COLO829 (cell line): ENCODE measurements around the gene KRTAP17-1.

Experiments used
- DNase-seq: peaks from one replicate; pipeline ENCODE4 v3.0.0; 2012; ENCODE audit warnings: low spot score

KRTAP17-1 gene

DNA sequence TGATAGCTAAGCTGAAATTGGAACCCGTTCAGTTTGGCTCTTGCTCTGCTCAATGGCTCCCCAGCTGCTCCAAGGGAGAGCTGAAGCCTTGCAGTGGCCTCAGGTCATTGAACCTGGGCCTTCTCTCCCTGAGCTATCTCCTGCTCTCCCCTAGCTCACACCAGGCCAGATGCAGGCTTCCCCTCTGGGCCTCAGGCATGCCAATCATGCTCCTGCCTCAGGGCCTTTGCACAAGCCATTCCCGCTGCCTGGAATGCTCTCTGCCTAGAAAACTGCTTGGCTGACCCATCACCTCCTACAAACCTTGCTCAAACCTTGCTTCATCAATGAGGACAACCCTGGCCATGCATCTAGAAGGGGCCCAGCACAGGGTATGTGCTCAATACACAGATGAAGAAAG lies 16.7 kb upstream of the KRTAP17-1 start:
- no peak for DNase-seq

GRCh38 chr17:41331606-41332005 lies 16.1 kb upstream of the KRTAP17-1 start:
- no peak for DNase-seq

DNA sequence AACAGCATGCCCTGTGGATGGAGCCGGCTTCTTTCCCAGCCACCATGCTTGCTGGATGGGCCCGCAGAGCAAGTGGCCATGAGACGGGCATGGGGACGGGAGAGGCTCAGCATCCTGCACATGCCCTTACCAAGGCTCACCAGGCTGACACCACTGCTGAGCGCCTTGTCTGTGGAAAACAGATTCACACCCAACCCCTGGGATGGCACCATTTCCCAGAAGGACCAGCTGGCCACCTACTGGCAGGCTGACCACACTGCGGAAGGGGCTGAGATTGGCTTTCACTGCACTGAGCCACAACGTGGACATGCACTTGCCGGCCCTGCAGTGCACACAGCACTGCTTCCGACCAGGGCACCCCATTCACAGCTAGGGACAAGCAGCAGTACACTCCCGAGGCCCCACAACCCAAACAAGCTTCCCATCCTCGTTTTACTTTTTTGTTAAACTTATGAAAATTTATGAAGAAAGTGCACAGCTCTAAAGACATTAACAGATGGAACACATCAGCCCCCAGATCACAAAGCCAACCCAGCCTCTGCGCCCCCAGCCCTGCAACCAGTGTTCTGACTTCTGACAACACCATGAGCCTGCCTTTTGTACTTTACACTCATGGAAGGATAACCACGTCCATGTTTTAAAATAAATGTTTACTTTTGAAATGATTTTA lies 13.9 kb upstream of the KRTAP17-1 start:
- peak; percentile 48 for DNase-seq

- DNase-seq: no peak
Measured at GRCh38 chr17:41328207-41328606, 12.7 kb upstream of the KRTAP17-1 start.

DNA sequence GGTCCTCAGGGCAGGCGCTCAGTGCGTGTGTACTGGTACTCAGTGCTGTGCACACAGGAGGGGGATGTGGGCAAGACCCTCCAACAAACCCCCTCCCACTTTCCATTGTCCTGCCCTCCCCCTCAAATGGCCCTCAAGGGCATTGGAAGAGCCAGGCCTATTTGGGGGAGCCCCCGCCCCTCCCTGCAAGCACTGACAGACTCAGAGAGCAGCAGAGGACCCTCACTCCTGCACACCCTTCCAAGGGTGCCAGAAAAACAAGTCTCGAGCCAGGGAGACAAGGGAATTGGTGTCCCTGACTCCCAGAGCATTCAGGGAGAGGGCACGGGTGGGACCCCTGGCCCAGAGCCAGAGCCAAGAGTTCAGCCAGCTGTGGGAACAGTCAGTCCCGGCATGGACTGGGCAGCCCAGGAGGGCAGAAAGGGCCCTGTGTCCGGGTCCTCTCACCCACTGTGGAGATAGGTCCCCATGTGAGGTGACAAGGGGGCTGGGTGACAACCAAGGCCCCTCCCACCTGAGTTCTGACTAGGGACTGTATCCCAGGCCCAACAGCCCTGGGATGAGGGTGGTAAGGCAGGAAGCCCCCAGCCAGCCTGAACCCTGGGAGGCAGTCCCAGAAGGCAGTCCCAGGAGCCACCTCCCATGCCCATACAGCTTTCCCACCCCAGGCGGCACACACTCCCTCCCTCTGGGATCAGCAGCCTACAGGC lies 12.1 kb upstream of the KRTAP17-1 start:
- DNase-seq: no peak

DNA sequence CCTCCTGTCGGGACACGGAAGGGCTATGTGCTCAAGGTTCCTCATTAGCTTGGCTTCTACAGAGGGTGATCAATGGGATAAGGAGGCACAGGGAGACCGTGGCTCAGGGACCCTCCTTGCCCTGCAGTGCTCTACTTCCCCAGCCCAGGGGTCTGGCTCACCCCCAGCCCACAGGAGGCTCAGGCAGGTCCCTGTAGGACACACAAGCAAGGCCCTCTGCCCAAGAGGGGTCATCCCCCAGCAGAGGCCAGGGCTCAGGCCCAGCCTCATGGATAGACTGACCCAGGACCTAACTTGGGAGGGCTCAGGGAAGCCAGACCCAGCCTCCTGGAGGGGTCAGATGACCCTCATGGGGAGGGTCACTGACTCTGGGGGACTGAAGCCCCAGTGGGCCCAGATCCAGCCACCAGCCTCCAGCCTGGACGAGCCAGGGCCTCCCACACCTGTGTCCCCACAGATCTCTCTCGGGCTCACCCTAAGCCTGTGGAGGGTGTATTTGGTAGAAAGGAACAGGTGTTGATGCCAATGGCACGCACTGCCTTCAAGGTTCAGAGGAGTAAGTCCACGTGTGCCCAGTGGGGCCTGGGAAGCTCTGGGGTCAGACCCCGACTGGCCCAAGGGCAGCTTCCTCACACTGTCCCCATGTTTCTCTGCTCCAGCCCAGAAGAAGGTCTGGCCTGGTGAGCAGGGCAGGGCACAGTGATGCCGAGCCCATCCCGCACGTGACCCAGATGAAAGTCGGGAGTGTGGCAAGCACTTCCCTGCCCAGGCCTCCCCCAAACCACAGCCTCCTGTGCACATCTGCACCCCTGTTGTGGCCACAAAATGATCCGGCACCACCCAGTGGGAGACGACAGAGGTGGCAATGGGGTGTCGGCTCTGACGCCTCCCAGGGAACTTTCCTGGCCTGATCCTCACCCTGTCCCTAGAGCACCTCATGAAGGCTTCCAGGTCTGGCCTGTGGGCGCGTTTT lies 10.9 kb upstream of the KRTAP17-1 start:
- DNase-seq: no peak

DNA sequence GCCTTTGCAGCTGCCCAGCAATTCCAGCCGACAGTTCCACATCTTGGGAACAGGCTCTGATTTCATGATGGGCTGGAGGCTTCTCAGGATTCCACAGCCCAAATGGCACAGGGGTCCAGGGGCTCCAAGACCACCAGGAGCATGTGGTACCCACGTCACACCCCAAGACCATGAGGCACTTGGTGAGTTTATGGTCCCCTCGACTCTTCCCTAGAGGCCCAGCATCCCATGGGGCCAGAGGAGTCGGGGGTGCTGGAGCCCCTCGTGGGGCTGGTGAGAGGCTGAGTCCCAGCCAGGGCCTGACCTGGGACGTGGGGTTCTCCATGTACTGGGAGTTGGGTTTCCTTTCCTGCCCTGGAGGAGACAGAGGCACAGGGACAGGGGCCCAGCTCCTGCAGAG lies 10.1 kb upstream of the KRTAP17-1 start:
- no peak for DNase-seq

- DNase-seq: no peak
Measured at GRCh38 chr17:41325126-41325525, 9.6 kb upstream of the KRTAP17-1 start.

DNA sequence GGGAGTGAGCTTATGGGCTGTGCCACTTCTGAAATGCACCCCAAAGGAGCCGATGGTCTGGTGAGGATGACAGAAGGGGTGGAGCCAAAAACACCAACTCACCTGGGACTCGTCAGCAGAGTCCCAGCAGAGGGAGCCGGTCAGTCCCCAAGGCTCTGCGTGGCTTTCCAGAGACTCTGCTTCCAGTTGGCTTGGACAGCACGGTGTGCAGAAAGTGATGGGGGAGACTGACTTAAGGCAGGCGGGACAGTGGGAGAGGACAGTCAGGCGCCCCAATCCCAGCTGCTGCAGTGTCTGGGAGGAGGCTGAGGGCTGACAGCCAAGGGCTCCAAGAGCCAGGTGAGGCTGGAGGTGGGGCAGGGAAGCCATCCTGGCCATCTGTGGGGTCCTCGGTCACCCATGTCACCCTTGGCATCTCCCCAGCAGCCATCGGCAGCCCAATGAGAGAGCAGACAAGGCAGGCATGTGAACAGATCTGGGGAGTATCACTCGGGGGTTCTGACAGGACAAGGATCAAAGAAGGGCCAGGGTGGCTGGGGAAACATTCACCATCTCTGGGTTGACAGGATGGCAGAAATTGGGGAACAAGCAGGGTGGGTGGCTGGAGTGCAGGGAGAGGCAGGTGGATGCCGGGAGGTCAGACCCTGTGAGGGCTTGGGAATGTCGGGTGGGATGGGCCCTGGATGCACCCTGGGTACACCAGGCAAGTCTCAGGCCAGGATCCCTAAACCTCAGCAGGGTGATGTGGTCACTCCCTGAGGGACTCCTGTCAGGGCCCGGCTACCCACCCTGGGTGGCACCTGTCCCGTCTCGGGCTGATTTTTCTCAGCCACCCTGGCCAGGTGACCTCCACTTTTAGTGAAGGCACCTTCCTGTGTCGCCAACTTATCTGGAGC lies 8.9 kb upstream of the KRTAP17-1 start:
- no peak for DNase-seq

DNA sequence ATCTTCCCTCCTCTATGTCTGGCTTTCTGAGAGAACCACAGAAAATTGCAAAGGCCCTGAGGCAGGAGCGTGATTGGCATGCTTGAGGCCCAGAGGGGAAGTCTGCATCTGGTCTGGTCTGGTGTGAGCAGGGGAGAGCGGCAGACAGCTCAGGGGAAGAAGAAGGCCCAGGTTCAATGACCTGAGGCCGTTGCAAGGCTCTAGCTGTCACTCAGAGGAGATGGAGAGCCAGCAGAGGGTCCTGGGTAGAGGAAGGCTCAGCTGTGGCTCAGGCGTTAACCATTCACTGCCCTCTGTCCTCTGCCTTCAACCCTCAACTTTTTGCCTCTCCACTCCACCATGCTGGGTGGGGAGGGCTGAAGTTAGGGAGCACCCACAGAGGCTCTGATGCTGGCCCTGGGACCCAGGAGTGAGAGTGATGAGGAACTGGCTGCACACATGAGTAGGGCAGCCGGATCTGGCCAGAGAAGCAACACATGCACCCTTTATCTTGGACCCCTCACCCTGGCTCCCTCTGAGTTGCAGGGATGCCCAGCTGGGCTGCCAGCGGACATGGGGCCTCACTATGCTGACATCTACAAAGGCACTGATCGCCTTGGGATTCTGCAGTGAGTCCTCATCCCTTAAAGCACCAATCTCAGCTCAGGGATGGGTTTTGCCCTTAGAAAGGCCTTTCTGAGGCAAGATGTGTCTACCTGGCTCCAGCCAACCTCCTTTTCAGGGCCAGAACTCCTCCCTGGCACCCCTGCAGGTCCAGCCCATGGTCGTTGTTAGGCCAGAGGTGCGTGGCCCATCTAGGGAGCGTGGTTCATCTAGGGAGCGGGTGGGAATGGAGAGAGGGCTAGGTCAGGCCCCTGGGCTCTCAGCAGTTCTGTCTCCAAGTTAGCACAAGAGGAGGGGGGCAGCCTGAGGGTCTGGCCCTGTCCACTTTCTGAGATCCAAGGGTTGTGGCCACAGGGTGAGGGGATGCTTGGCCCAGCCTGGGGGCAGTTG lies 7.7 kb upstream of the KRTAP17-1 start:
- DNase-seq: no peak

GRCh38 chr17:41322094-41322902 lies 6.8 kb upstream of the KRTAP17-1 start:
- peak; percentile 34 for DNase-seq

DNA sequence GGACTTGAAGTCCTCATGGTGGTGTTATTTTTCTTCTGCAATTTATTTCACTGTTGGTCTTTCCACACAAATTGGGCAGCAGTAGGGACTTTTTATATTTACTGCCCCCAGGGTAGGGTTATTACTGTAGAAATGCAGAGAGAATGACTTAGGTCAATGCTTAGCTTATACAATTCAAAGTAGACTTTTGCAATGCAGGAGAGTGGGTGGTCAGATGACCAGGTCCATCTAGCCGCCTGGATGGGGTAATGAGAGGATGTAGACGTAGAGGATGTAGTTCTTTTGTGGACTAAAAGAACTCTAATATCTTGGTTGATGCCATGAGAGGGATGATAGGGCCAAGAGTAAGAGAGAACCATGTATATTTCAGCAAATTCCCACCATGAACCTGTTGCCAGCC lies 2.7 kb upstream of the KRTAP17-1 start:
- no peak for DNase-seq

- no peak for DNase-seq
Measured at GRCh38 chr17:41315814-41316445, 420 bp upstream of the KRTAP17-1 start.

GRCh38 chr17:41311111-41311510 lies 4.4 kb downstream of the KRTAP17-1 start:
- DNase-seq: no peak

GRCh38 chr17:41308918-41309359 lies 6.6 kb downstream of the KRTAP17-1 start, which contains the start of gene KRTAP16-1:
Gene KRTAP16-1 (minus strand): TSS chr17:41309309. CDS start chr17:41309253, 56 bp downstream.
- DNase-seq: no peak

DNA sequence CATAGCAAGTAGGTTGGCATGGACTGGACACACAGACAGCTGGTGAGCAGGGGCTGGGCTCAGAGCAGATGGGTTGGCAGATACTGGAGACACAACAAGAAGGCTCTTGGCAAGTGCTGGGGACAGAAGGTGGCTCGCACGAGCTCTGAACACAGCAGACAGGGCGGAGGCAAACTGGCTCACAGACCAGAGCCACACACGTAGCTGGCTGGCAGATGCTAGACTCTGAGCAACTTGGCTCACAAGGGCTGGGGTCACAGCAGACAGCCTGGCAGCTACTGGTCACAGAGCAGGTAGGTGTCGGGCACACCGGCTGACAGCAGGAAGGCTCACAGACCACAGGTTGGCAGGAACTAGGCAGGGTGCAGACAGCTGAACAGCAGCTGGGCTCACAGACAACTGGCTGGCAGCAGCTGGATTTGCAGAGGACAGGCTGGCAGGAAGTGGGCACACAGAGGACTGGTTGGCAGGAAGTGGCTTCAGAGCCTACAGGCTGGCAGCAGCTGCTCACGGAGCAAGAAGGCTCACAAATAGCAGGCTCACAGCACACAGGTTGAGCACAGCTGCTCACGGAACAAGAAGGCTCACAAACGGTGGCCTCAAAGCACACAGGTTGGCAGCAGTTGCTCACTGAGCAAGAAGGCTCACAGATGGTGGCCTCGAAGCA lies 7.1 kb downstream of the KRTAP17-1 start:
- no peak for DNase-seq

- DNase-seq: no peak
Measured at GRCh38 chr17:41307647-41308046, 7.9 kb downstream of the KRTAP17-1 start.

DNA sequence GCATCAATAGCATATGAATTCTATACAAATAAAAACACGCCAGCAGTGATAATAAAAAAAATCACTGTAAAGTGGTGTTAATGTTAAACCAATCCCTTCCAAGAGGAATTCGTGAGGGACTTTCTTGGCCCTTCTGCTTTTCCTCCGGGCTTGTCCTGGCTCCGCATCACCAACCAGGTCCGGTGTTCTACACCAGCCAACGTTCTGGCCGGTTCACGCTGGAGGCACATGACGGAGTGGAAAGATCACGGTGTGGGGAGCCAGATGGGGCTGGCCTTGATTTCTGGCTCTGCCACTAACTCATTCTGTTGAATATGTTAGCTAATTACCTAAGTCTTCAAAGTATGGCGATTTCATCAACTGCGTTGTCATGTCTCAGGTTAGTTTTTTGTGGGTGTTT lies 11.4 kb downstream of the KRTAP17-1 start:
- DNase-seq: no peak
